ENCODE measurements around the gene ZNF761. TPM values are rescaled to one million over a fixed set of nuclear protein-coding genes. Genes with fewer than 3 reads are reported as not detected.
"Not testable (repeated sequence)": the region's sequence is repeated elsewhere in the genome, so short reads cannot be mapped to it uniquely, and the experiment has no call there.

Gene ZNF761
- 10 to 100 TPM in 1 of 10 donors, 1 to 10 TPM in 9; 5.2 to 10.8 (median 9.0) TPM for polyA plus RNA-seq (ENCODE audit: insufficient read length in 10 of 10)
- long read RNA-seq, donor 1, result 0 reads
- long read RNA-seq, donor 2, result 0 reads
- long read RNA-seq, donor 3, result 0 reads
- long read RNA-seq, donor 4, result 0 reads
- long read RNA-seq, donor 5, result 0 reads
- long read RNA-seq, donor 6, result 0 reads
- long read RNA-seq, donor 7, result 0 reads
- long read RNA-seq, donor 8, result 0 reads
- long read RNA-seq, donor 9, result 0 reads

GRCh38 chr19:53431399-53432087 is at the start of gene ZNF761:
Gene ZNF761 (plus strand): TSS chr19:53431984. CDS start chr19:53447269, 15,285 bp downstream.
- DNase-seq, result peak; percentile 86 to 94 (median 92)

DNA sequence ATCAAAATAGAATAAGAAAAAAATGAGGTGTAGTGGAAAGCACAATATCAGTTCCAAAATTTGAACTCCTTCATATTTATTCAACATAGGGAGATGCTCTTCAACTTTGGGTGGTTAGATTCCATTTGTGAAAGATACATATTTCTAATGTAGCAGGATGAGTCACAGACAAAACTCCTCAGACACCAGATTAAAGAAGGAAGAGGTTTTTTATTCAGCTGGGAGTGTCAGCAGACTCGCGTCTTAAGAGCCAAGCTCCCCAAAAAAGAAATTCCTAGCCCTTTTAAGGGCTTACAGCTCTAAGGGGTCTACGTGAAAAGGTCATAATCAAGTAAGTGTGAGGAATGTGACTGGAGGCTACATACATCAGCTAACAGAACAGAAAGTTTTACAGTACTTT is 43.6 kb upstream of the ZNF761 start:
- no peak for DNase-seq

DNA sequence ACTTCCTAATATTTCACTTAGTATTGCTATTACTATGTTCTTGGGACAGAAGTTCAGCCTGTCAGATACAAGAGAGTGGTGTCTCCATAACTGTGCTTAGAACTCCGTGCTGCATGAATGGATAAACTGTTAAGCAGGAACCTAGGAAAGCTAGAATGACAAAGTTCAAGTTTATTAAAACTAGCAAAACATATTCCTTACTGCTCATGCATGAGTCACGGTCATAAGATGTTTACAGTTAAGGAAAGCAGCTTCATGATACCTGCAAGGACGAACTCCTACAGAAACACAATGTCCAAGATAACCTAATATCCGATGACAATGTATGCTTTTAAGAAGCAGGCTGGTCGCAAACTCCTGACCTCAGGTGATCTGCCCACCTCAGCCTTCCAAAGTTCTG is 42.9 kb upstream of the ZNF761 start:
- no peak for DNase-seq

GRCh38 chr19:53389571-53389970 is 42.2 kb upstream of the ZNF761 start:
- peak; percentile 20 to 58 (median 24) for DNase-seq

- peak in 2 of 3 donors; percentile 10 to 20 for DNase-seq
These were observed 41.8 kb upstream of the ZNF761 start for GRCh38 chr19:53389978-53390377.

- peak in 2 of 3 donors; percentile 24 to 46 for DNase-seq
These were observed 37.2 kb upstream of the ZNF761 start for GRCh38 chr19:53394522-53394973.

DNA sequence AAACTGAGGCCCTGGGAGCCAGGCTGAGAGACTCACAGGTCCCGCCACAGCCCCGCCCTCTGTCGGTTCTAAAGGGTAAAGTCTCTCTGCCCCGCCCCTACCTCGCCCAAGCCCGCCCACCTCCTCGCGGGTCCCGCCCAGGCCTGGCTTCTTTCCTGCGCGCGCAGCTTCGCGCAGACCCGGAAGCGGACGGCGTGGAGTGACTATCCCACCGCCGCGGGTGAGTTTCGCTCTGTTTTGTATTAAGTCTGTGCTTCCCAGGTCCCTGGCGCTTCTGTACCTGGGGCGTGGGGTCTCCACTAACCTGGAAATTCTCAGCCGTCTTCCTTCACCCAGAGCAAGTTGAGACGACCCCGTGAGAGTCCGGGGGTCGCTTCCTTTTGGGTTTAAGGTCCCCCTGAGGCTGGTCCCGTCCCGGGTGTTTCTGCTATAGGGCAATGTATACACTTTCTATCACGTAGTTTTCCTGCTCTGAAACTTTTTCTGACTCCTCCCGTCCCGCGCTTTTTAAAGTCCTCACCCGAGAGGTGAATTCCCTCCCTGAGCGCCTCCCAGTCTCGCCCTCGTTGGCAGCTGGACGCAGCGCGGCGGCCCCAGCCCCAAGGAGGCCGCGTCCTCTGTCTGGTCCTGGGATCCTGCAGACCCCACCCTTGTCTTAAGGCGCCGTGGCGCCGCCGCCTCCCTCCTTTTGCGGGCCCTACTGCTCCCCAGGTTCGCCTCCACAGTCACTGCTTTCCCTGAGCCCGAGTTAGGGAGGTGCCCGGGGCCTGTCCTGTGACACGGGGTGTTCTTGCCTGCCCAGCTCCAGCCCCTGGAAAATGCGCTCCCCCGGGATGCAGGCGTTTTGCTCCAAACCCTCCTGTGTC is 36.6 kb upstream of the ZNF761 start, which contains the start of gene ZNF765:
ZNF765 (plus strand) TSS at position 176 of the 866 bp plus-strand sequence. CDS start 2,867 bp downstream, outside the sequence.
- DNase-seq, result peak; percentile 90 to 97 (median 95)

DNA sequence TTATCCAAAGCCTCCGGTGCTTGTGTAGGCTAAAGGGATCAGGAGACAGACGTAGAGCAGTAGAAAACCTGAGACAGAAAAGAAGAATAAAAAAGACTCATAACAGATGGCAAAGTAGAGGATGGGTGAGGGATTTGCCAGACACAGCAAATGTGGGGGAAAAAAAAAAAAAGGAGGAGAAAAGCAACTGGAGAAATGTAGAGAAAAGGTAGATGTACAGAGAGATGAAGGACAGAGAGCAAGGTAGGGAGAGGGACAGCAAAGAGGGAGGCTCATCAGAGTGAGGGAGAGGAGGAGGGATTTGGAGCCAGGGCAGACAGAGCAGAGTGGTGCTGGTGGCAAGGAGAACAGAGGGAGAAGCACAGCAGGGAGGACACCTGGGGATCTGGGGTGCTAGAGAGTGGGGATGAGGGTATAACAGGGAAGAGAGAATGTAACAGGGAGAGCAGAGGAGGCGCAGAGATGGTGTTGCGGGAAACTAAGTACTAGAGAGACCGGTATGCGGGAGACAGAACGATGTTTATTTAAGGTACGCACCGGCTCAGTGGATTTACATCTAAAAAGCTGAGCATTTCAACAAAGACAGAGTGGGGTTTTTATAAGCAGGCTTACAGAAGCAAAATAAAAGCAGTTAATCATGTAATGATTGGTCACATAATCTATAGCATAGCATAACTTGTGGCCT is 35.8 kb upstream of the ZNF761 start:
- DNase-seq, result peak in 1 of 3 donors; percentile 4

- DNase-seq, result no peak
These were observed 35.3 kb upstream of the ZNF761 start for GRCh38 chr19:53396525-53396868.

GRCh38 chr19:53397918-53398317 is 33.9 kb upstream of the ZNF761 start:
- DNase-seq, result not testable (repeated sequence)

- no peak for DNase-seq
These were observed 22.1 kb upstream of the ZNF761 start for GRCh38 chr19:53409505-53410204.

DNA sequence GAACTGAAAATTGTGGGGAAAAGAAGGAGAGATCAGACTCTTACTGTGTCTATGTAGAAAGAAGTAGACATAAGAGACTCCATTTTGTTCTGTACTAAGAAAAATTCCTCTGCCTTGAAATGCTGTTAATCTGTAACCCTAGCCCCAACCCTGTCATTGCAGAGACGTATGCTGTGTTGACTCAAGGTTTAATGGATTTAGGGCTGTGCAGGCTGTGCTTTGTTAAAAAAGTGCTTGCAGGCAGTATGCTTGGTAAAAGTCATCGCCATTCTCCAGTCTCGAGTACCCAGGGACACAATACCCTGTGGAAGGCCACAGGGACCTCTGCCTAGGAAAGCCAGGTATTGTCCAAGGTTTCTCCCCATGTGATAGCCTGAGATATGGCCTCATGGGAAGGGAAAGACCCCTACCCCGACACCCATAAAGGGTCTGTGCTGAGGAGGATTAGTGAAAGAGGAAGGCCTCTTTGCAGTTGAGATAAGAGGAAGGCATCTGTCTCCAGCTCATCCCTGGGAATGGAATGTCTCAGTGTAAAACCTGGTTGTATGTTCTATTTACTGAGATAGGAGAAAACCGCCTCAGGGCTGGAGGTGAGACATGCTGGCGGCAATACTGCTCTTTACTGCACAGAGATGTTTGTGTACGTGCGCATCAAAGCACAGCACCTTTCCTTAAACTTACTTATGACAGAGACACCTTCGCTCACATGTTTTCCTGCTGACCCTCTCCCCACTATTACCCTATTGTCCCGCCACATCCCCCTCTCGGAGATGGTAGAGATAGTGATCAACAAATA is 11.1 kb upstream of the ZNF761 start:
- DNase-seq, result not testable (repeated sequence)

DNA sequence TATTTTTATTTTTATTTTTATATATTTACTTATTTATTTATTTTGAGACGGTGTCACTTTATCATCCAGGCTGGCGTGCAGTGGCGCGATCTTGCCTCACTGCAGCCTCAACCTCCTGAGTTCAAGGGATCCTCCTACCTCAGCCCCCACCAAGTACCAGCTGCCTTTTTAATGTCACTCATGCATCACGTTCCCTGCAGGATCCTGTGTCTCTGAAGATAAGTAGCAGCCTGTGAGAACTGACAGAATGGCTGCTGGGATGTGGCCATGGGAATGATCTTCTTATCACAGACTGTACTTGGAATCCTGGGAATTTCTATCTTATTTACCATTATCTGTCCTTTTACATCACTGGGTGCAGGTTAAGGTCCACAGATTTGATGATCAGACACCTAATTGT is 9.2 kb upstream of the ZNF761 start:
- no peak for DNase-seq

GRCh38 chr19:53423074-53423473 is 8.7 kb upstream of the ZNF761 start:
- DNase-seq, result not testable (repeated sequence)

DNA sequence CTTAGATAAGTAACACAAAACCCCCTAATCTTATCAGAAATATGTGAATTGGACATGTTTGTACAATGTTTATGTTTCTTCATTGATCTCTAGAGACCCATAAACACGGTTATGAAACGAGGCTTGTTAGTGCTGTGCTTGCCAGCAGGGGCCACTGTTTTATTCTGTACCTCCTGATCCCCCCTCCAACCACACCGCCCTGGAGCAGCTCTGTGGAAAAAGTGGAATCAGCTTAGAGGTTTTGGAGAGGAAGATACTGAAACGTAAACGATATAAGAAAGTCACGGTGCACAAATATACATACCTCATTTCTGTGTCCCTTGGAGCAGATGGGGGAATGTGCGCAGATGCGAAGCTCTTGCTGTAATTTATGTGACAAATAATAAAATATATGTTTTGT is 8.1 kb upstream of the ZNF761 start:
- peak; percentile 7 to 67 (median 33) for DNase-seq

- DNase-seq, result peak; percentile 20 to 83 (median 74)
These were observed 6.7 kb upstream of the ZNF761 start for GRCh38 chr19:53424968-53425597.

GRCh38 chr19:53432088-53432661 is 391 bp downstream of the ZNF761 start:
- peak in 2 of 3 donors; percentile 3 to 6 for DNase-seq

GRCh38 chr19:53443809-53444208 is 12.0 kb downstream of the ZNF761 start:
- not testable (repeated sequence) for DNase-seq

- not testable (repeated sequence) for DNase-seq
These were observed 15.4 kb downstream of the ZNF761 start for GRCh38 chr19:53447196-53447595.
